SW 1271 (cell line): Measurements from ENCODE around the gene PSTPIP2.

ENCODE experiments used
- DNase-seq, 2 experiments: peaks; one replicate each; lab custom pipeline; 2025; lab: John Stamatoyannopoulos, UW

The PSTPIP2 gene

GRCh38 chr18:45935591-45936335, 136.3 kb downstream of the PSTPIP2 start:
- DNase-seq, result no peak
